SK-N-MC (cell line): Measurements from ENCODE around the gene TIMP2.

Source experiments
- EZH2 ChIP-seq: fragments of 200-600 bp; sonication (generic); IDR thresholded peaks from one replicate; pipeline ENCODE4 v1.6.1; 2017; ENCODE audit warnings: antibody characterized with exemption
- FOXP2 ChIP-seq: optimal IDR thresholded peaks from 2 replicates; pipeline ENCODE3; 2011; ENCODE audit warnings: mild to moderate bottlenecking, moderate library complexity; ENCODE audit not compliant: insufficient read depth; ENCODE audit errors: extremely low read length, control extremely low read depth
- POLR2AphosphoS5 ChIP-seq: IDR thresholded peaks from 2 replicates; pipeline ENCODE4 v1.6.1; 2012; ENCODE audit warnings: mild to moderate bottlenecking, low read depth, low read length, borderline replicate concordance

DNA sequence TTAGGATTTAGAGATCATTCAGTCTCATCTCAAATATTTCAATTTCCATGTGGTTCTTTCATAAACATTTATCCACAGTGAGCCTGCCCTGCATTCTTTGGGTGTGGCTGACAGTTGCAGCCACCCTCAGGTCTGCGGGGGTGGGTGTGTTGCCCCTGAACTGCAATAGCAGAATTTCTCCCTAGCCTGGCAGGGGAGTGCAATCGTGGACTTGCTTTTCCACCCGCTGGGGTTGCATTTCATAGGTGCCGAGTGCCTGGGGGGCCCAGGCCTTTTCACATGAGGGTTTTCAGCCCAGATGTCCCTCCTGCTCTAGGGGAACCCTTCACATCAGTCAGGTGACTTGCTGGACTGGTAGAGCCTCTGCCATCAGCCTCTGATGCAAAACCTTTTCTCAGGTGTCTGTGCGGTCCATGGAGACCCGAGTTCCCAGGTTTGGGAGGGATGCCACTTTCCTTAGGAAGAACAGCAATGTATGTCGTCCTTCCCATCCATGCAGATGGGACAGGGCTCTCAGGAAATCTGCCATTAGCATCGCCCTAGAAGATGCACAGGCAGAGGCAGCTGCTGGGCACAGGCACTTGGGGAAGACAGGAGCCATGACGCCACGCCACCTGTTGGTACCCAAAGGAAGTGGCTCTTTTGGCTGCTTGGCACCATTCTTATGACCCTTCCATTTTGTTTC, 82.2 kb downstream of the TIMP2 start:
- TF ChIP-seq EZH2 (no peak), POLR2AphosphoS5 (no peak), FOXP2 (no peak)
